Measurements from ENCODE around the gene MADCAM1. TPM values are rescaled to one million over a fixed set of nuclear protein-coding genes. Genes with fewer than 3 reads are reported as not detected.
A peak's percentile ranks its signal among the peaks of the same experiment; 100 is the strongest.

MADCAM1 gene
- total and polyA plus RNA-seq, 2 of the 8 experiments (the other 6 are each of a cell fraction or from before 2014, with no cell fraction given), result 2.3 to 3.0 TPM

- H3K4me3 ChIP-seq (ENCODE audit: extremely low read depth in 1 of 4, insufficient read depth in 2 of 4, low read depth in 3 of 4, low read length in 4 of 4), result peak overlapping the region; percentile 31 to 74 (median 50)
- CTCF ChIA-PET (ENCODE audit: partially characterized antibody), result interaction anchor here (0.6 to 1.5 kb wide), 6 partner anchors 9 to 208 kb away, joined by 3 to 15 read pairs (median 4); partner anchors contain the start of gene TPGS1
- POLR2A ChIA-PET (ENCODE audit: partially characterized antibody), result interaction anchor here (0.6 to 2.8 kb wide), 10 partner anchors 8 to 101 kb away, joined by 3 to 8 read pairs (median 4); partner anchors contain the start of gene CDC34
Measured at GRCh38 chr19:497869-498510, 1.7 kb downstream of the MADCAM1 start.

More at GRCh38 chr19:497869-498510, 1.7 kb downstream of the MADCAM1 start:
- Histone ChIP-seq H4K91ac (replicated peaks; ENCODE audit: insufficient read length, low read length) (no peak overlapping the region), H3K9me3 (ENCODE audit: insufficient read depth in 2 of 2, low read depth in 1 of 2, low read length in 1 of 2) (no peaks in the 10 kb centered on the region), H3K4me2 (ENCODE audit: insufficient read depth in 1 of 2, low read depth in 2 of 2, low read length in 2 of 2) (peak overlapping the region; percentile 80 to 98), H3K4ac (replicated peaks; ENCODE audit: insufficient read length, low read depth, low read length) (no peak overlapping the region), H3K9ac (replicated peaks in 1 of 4; ENCODE audit: extremely low read depth in 1 of 4, low read depth in 3 of 4, low read length in 3 of 4) (no peak overlapping the region), H3K79me1 (ENCODE audit: low read depth, low read length) (no peaks in the 10 kb centered on the region), H3K56ac (replicated peaks; ENCODE audit: insufficient read length, low read depth, low read length) (no peak overlapping the region), H2BK5ac (ENCODE audit: low read depth, low read length) (no peak overlapping the region), H3K23ac (ENCODE audit: insufficient read length) (no peak overlapping the region), H3K14ac (ENCODE audit: insufficient read length) (no peak overlapping the region), H3K27ac (ENCODE audit: low read depth, low read length) (no peak overlapping the region), H2BK120ac (replicated peaks; ENCODE audit: low read depth, low read length) (no peak overlapping the region), H3K79me2 (ENCODE audit: control insufficient read depth in 1 of 2, insufficient read depth in 2 of 2, low read length in 2 of 2) (no peaks in the 10 kb centered on the region), H4K20me1 (replicated peaks in 1 of 2; ENCODE audit: control insufficient read depth in 1 of 2, insufficient read depth in 2 of 2, low read length in 2 of 2) (peaks cover 0 to 7% of the 10 kb centered on the region in 2 experiments), H3K23me2 (ENCODE audit: low read depth, low read length) (peaks cover 10% of the 10 kb centered on the region; the same call in 1 of the 2 replicates), H2AFZ (ENCODE audit: low read length) (no peak overlapping the region; the same call in 1 of the 2 replicates), H4K8ac (ENCODE audit: extremely low read depth, insufficient read depth, low read length) (peak overlapping the region; percentile 68), H4K5ac (ENCODE audit: insufficient read length, low read depth, low read length) (no peak overlapping the region), H2BK12ac (ENCODE audit: low read depth, low read length) (peak overlapping the region; percentile 68; the same call in 1 of the 2 replicates), H2BK15ac (ENCODE audit: low read length) (peak overlapping the region; percentile 29; the same call in 1 of the 2 replicates), H3K18ac (ENCODE audit: extremely low read depth, low read length) (peak overlapping the region; percentile 60), H2AK5ac (ENCODE audit: low read depth, low read length) (no peak overlapping the region), H3K36me3 (ENCODE audit: control insufficient read depth in 2 of 4, insufficient read depth in 4 of 4, low read length in 3 of 4) (peaks cover 0 to 3% (median 0%) of the 10 kb centered on the region in 4 experiments; a peak in 1 of 8 replicates), H3K27me3 (replicated peaks in 1 of 4; ENCODE audit: control insufficient read depth in 3 of 4, extremely low read depth in 1 of 4, insufficient read depth in 3 of 4, low read length in 3 of 4) (peaks cover 19 to 26% (median 22%) of the 10 kb centered on the region in 4 experiments), H3K4me1 (replicated peaks in 1 of 4; ENCODE audit: control insufficient read depth in 3 of 4, insufficient read depth in 4 of 4, low read length in 3 of 4) (peaks cover 0 to 13% (median 8%) of the 10 kb centered on the region in 4 experiments; a peak in 5 of 7 replicates), H2BK20ac (ENCODE audit: low read length) (no peak overlapping the region)
- TF ChIP-seq TBP (IDR thresholded peaks at IDR 0.05; ENCODE audit: low read depth, low read length) (peak; percentile 3; the same call in 1 of the 2 replicates), KDM4A (IDR thresholded peaks at IDR 0.05; ENCODE audit: low read depth, low read length, severe bottlenecking) (peak; percentile 73), HDAC6 (IDR thresholded peaks at IDR 0.05; ENCODE audit: low read depth, low read length) (no peak), EZH2 (IDR thresholded peaks at IDR 0.05; ENCODE audit: low read depth, low read length, severe bottlenecking) (peak; percentile 77), ASH2L (IDR thresholded peaks at IDR 0.05; ENCODE audit: low read length) (peak; percentile 29), PHF8 (conservative IDR thresholded peaks at IDR 0.05; ENCODE audit: low read depth, low read length) (0 out of 2 replicates have a peak, but pooled peaks have one; percentile 28), SUZ12 (IDR thresholded peaks at IDR 0.05; ENCODE audit: low read length) (peak; percentile 60; the same call in 1 of the 2 replicates)
- TF ChIP-seq, protein P1, sequence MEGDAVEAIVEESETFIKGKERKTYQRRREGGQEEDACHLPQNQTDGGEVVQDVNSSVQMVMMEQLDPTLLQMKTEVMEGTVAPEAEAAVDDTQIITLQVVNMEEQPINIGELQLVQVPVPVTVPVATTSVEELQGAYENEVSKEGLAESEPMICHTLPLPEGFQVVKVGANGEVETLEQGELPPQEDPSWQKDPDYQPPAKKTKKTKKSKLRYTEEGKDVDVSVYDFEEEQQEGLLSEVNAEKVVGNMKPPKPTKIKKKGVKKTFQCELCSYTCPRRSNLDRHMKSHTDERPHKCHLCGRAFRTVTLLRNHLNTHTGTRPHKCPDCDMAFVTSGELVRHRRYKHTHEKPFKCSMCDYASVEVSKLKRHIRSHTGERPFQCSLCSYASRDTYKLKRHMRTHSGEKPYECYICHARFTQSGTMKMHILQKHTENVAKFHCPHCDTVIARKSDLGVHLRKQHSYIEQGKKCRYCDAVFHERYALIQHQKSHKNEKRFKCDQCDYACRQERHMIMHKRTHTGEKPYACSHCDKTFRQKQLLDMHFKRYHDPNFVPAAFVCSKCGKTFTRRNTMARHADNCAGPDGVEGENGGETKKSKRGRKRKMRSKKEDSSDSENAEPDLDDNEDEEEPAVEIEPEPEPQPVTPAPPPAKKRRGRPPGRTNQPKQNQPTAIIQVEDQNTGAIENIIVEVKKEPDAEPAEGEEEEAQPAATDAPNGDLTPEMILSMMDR (IDR thresholded peaks at IDR 0.05; ENCODE audit: control extremely low read depth in 1 of 3, insufficient read depth in 1 of 3, low read depth in 1 of 3, low read length in 3 of 3), result no peak
- FAIRE-seq (no peak), DNase-seq (ENCODE audit: low read depth in 1 of 2, low spot score in 2 of 2) (peak in 1 of 2 experiments; percentile 63)
- whole genome bisulfite sequencing, 2 experiments (ENCODE audit: extremely low coverage in 1 of 2, insufficient coverage in 1 of 2, insufficient read length in 1 of 2, insufficient replicate concordance in 2 of 2, low coverage in 1 of 2, low lambda C conversion rate in 2 of 2, missing lambda C conversion rate in 1 of 2), result 6% methylated on average over 15 of the region's 50 CpGs; no CpG with 5 or more reads in 1 of the 2 experiments
